Measurements from ENCODE around the gene ABL1.

GRCh38 chr9:130870491-130871381 lies 35.7 kb downstream of the ABL1 start:
- TF ChIP-seq CTCF (IDR thresholded peaks at IDR 0.05; ENCODE audit: insufficient read depth, low read depth, low read length) (no peak), EZH2 (IDR thresholded peaks at IDR 0.05; ENCODE audit: insufficient read depth, low read length) (no peak)

All from astrocyte (in vitro differentiated cells and primary cell).